Endometrial microvascular endothelial cells (primary cell): Measurements from ENCODE around the gene OSGIN1. TPM values are rescaled to one million over a fixed set of nuclear protein-coding genes. Genes with fewer than 3 reads are reported as not detected.

Experiments
- in situ Hi-C: cut with HindIII; loops from 2 replicates; pipeline ENCODE4 v1.10.0; 2017; ENCODE audit warnings: low sequenced_read_pairs, low pct_unique_long_range_greater_than_20kb; ENCODE audit errors: inconsistent ontology term
- total RNA-seq: library from RNA; depleted of rRNA; stranded (reverse); fragments of >200 nt; gene quantifications from one replicate; pipeline ENCODE4 v1.2.3, GENCODE V29; 2015; ENCODE audit errors: inconsistent ontology term

Gene OSGIN1
- total RNA-seq, 1 donor from 2014 or later = 11.1 TPM

DNA sequence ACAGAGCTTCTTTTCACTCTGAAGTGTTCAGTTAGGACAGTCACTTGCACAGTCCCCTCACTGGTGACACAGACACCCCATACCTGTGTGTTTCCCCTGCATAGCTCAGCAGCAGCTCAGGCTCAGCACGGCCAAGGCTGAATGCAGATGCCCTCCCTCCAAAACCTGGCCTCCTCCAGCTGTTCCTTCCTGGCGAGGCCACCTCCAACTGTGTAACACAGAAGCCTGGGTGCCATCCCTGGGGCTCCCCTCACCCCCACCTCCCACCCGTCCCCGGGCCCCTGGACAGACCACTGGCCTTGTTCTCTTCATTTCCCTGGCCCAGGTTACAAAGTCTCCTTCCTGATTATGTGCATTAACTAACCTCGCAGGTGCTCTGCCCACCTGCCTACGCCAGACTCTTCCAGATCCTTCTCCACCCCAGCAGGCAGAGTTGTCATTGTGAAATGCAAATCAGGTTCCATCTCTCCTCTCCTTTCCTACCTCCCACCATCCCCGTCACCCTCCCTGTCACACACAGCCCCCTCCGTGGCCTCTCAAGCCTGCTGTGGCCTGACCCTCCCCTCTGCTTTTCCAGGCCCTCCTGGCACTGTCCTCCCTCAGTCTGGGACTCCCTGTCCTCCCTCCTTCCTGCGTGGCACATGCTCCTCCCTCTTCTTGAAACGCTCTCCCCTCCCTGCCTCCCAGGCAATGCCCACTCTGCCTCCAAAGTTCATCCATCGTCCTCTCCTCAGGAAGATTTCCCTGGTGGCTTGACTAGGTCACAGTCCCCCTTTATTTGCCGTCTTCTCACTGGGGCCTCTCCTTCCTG is 27.7 kb upstream of the OSGIN1 start:
- in situ Hi-C loops = no loop called here

DNA sequence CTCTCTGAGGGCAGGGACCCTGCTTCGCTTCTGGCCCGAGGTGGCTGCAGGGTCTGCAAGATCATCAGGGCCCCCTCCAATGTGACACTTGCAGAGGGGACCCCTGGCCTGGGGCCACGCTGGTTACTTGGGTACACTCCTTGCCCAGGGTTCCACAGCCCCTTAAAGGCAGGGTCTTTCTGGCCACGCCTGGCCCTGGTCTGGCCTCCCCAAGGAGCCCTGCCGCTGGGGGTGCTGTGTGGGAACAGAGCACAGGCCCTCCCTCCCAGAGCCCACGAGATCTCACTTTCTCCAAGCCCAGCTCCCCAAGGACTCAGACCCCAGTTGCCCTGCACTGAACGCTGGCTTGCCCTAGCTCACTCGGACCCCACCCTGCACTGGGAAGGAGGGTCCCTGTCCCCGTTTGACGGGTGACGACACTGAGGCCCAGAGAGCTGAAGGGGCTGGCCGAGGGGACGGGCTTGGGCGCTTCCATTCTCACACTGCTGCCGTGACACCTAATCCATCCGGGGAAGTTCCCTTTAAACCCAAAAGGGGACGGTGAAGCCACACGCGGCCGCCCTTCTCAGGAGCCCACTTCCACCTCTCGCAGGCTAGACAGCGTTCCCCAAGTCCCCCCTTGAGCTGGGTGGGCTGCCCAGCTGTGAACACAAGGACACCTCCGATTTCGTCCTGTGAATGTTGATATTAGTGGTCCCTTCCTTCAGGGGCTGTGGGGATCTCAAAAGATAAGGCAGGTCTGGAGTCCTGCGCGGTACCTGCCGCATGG is 26.9 kb upstream of the OSGIN1 start:
- in situ Hi-C loops = no loop called here

- in situ Hi-C loops = no loop called here
These were observed 26.2 kb upstream of the OSGIN1 start for GRCh38 chr16:83926726-83927397.

- in situ Hi-C loops = no loop called here
These were observed 24.5 kb upstream of the OSGIN1 start for GRCh38 chr16:83928341-83929055.

GRCh38 chr16:83929811-83930555 is 23.1 kb upstream of the OSGIN1 start:
- in situ Hi-C loops = no loop called here

- in situ Hi-C loops = no loop called here
These were observed 22.1 kb upstream of the OSGIN1 start for GRCh38 chr16:83930730-83931500.

GRCh38 chr16:83931556-83931955 is 21.5 kb upstream of the OSGIN1 start:
- in situ Hi-C loops = no loop called here

GRCh38 chr16:83932304-83932703 is 20.7 kb upstream of the OSGIN1 start:
- in situ Hi-C loops = no loop called here

- in situ Hi-C loops = no loop called here
These were observed 19.9 kb upstream of the OSGIN1 start for GRCh38 chr16:83932955-83933673.

DNA sequence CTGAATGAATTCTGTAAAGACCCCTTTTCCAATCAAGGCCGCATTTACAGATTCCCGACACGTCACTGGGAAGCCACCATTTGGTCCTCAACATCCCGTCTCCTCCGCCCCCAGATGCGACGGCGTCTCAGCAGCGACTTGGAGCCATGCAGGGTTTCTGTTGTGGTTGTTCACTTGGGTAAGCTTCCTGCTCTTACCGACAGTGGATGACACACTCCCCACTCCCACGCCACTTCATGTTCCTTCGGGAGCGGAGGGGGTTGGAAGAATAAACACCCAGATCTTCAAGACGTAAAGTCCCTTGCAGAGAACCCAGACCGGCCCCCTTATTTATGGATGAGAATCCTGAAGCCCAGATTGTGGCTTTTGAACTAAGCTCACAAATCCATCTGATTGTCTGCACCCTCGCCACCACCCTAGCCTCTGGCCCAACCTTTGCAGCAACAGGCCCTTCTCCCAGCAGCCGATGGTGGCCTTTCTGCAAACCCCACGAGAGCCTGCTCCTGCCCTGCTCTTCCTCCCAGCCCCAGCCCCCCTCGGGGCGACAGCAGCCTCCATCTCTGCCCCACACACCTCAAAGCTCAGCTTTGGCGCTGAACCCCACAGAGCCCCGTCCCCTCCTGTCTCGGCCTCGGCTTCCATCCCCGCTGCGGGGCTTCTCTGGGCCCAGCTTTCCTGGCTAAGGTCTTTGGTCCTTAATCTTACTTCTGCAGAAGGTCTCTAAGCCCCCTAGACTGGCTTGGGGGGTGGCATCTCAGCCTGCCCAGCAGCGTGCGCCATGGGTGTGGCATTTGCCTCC is 19.0 kb upstream of the OSGIN1 start:
- in situ Hi-C loops = no loop called here

GRCh38 chr16:83934684-83934977 is 18.4 kb upstream of the OSGIN1 start:
- in situ Hi-C loops = no loop called here

GRCh38 chr16:83935005-83935857 is 17.8 kb upstream of the OSGIN1 start:
- in situ Hi-C loops = no loop called here

DNA sequence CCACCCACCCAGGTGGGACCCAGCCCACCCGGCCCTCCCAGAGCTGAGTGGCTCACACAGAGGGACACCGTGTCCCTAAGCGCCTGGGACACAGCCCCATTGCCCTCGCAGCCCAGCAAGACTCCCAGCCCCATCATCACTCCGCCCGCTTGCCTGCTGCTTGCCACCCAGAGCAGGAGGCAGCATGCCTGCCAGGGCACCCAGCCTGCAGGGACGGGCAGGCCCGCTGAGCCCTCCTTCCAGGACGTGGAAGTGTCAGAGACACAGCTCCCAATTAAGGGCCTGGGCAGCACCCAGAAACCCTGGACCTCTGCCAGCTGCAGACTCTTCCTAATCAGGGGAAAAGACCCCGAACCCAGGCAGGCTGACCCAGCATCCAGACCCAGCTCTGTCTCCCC is 17.2 kb upstream of the OSGIN1 start:
- in situ Hi-C loops = no loop called here

GRCh38 chr16:83936581-83937165 is 16.4 kb upstream of the OSGIN1 start:
- in situ Hi-C loops = no loop called here

DNA sequence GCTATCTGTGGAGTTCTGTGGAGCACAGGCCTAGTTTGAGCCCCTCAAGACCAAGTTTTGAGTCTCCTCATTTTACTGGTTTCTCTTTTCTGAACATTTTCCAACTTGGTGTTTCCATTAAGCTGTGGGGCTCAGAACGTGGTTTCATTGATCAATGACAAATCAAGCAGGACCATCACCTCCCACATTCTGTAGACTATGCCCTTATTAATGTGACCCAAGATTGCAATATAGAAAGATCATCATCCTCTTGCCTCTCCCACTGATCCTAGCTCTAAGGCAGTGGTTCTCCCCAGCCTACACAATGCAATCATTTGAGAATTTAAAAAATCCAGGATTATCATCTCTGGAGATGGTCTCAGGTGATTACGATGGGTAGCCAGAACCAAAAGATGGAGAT is 15.8 kb upstream of the OSGIN1 start:
- in situ Hi-C loops = no loop called here
